ENCODE results near the gene KLHL10. TPM values are rescaled to one million over a fixed set of nuclear protein-coding genes. Genes with fewer than 3 reads are reported as not detected.
"Not testable (repeated sequence)": the region's sequence is repeated elsewhere in the genome, so short reads cannot be mapped to it uniquely, and the experiment has no call there.

Gene KLHL10
- polyA plus RNA-seq, 4 donors = 0.16 to 0.58 (median 0.23) TPM; not detected in 1

DNA sequence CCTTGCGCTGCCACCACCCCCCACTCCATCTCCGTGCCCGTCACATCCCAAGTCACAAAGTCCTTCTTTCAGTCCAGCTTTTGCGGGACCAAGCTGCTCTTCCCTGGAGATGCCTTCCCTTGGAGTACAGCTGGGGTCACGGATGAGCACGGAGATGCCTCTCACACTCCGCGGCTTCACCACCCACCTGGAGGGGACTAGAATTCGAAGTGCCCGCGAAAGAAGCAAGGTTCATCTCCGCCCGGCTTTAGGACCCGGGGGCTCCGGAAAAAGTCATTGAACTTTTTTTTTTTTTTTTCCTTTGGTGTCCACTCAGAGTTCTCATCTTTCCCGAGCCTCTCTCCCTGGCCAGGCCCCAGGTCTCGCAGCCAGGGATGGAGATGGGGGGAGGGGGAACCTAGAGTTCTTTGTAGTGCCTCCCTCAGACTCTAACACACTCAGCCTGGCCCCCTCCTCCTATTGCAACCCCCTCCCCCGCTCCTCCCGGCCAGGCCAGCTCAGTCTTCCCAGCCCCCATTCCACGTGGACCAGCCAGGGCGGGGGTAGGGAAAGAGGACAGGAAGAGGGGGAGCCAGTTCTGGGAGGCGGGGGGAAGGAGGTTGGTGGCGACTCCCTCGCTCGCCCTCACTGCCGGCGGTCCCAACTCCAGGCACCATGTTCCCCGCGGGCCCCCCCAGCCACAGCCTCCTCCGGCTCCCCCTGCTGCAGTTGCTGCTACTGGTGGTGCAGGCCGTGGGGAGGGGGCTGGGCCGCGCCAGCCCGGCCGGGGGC, 25.1 kb upstream of the KLHL10 start, which contains the start of gene FKBP10:
TSS of gene FKBP10 (plus strand) at position 624 of the 771 bp plus-strand sequence. CDS start at position 655, 31 bp downstream.
- DNase-seq (ENCODE audit: low read depth in 4 of 4, low spot score in 2 of 4) = peak in 2 of 4 donors; percentile 84 to 88

DNA sequence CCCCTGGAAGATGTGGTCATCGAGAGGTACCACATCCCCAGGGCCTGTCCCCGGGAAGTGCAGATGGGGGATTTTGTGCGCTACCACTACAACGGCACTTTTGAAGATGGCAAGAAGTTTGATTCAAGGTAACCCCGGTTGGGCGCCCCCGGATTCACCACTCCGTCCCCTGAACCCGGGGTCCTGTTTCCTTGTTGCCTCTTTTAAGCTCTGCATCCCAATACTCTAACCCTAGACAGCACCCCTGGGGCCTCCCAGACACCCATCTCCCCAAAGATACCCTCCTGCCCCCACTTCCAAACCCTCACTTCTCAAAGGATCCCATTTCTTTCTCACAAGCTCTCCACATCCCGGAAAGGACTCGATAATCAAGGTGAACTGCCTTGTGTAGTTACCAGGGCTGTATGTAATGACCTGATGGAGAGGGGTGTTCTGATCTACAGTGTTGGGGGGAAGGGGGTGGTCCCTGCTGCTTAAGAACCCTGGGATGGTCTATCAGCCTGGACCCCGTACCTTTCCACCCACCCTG, 24.4 kb upstream of the KLHL10 start:
- no peak for DNase-seq (ENCODE audit: low read depth in 4 of 4, low spot score in 2 of 4)

DNA sequence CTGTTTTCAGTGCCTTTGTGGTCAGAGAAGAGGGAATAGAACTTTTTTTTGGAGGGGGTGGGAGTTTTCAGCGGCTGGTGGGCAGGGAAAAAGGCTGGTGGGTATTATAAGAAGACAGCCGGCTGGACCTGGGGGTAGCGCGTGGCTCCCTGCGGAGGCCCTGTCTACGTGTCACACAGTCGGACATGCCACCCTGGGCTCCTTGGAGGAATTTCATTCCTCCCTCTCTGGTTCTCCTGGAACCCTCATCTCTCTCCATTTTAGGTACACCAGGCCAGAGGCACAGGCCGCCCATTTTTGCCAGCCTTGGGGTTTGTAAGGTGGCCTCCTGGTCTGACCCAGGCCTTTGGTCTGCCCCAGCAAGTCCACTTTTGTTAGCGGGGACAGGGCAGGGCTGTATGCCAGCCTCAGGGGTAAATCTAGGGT, 23.9 kb upstream of the KLHL10 start:
- DNase-seq (ENCODE audit: low read depth in 4 of 4, low spot score in 2 of 4) = no peak

DNA sequence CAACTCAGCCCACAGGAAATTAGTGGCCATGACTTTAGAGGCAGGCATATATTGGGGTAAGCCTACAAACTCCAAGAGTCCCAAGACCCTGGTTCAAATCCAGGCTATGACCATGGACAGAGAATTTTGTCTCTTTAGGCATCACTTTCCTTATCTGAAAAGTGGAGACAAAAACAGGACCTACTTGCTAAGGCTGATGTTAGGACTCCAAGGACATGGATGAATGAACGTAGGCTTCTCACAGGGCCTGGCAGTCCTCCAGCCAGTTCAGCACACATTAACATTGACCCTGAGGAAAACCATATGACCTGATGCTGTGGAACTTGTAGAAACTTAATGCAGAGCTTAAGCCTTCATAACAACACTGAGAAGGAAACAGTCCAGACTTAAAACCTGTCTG, 23.4 kb upstream of the KLHL10 start:
- DNase-seq (ENCODE audit: low read depth in 4 of 4, low spot score in 2 of 4) = no peak

DNA sequence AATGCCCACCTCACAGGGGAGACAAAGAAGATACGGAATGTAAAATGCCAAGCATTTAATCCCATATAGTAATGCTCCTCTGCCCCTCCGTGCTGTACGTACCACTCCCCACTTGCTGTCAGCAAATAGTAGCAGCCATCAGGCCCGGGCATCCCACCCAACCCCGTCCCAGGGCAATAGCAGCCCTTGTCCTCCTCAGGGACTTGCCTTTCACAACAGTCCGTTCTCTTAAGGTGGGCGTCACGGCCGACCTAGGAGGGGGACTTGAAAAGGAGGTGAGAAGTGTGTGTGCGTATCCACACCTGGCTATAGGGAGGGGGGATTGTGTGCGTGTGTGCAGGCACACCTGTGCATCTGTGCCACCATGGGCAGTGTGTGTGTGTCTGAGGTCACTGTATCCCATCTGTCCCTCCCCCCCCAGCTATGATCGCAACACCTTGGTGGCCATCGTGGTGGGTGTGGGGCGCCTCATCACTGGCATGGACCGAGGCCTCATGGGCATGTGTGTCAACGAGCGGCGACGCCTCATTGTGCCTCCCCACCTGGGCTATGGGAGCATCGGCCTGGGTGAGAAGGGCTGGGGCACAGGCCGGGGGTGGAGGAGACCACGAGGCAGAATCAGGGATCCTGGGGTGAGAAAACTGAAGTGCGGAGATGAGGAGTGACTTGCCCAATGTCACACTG, 20.8 kb upstream of the KLHL10 start:
- DNase-seq (ENCODE audit: low read depth in 4 of 4, low spot score in 2 of 4) = no peak

DNA sequence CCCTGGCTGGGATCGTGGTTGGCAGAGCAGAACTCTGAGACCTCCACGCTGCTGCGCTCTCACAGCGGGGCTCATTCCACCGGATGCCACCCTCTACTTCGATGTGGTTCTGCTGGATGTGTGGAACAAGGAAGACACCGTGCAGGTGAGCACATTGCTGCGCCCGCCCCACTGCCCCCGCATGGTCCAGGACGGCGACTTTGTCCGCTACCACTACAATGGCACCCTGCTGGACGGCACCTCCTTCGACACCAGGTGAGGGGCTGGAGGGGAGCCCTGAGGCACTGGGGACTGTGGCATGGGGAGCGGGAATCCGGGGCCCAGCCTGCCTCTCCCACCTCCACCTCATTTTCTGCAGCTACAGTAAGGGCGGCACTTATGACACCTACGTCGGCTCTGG, 19.6 kb upstream of the KLHL10 start:
- no peak for DNase-seq (ENCODE audit: low read depth in 4 of 4, low spot score in 2 of 4)

DNA sequence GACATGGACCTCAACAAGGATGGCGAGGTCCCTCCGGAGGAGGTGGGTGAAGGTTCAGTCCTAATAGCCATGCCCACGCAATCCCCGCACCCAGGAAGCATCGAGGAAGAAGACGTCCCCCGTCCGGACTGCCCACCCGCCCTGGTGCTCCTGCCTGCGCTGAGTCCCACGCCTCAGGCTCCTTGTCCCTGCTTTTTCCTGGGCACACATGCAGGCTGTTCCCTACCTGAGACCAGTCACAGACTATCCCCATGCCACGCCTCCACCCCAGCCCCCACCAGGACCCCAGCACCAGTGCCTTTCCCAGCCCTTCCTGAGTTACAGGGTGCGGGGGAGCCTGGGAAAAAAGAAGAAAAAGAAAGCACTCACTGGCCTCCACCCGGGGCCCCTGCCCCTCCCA, 15.8 kb upstream of the KLHL10 start:
- DNase-seq (ENCODE audit: low read depth in 4 of 4, low spot score in 2 of 4) = no peak

DNA sequence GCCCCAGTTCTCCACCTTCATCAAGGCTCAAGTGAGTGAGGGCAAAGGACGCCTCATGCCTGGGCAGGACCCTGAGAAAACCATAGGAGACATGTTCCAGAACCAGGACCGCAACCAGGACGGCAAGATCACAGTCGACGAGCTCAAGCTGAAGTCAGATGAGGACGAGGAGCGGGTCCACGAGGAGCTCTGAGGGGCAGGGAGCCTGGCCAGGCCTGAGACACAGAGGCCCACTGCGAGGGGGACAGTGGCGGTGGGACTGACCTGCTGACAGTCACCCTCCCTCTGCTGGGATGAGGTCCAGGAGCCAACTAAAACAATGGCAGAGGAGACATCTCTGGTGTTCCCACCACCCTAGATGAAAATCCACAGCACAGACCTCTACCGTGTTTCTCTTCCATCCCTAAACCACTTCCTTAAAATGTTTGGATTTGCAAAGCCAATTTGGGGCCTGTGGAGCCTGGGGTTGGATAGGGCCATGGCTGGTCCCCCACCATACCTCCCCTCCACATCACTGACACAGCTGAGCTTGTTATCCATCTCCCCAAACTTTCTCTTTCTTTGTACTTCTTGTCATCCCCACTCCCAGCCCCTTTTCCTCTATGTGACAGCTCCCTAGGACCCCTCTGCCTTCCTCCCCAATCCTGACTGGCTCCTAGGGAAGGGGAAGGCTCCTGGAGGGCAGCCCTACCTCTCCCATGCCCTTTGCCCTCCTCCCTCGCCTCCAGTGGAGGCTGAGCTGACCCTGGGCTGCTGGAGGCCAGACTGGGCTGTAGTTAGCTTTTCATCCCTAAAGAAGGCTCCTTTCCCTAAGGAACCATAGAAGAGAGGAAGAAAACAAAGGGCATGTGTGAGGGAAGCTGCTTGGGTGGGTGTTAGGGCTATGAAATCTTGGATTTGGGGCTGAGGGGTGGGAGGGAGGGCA, 15.1 kb upstream of the KLHL10 start:
- no peak for DNase-seq (ENCODE audit: low read depth in 4 of 4, low spot score in 2 of 4)

DNA sequence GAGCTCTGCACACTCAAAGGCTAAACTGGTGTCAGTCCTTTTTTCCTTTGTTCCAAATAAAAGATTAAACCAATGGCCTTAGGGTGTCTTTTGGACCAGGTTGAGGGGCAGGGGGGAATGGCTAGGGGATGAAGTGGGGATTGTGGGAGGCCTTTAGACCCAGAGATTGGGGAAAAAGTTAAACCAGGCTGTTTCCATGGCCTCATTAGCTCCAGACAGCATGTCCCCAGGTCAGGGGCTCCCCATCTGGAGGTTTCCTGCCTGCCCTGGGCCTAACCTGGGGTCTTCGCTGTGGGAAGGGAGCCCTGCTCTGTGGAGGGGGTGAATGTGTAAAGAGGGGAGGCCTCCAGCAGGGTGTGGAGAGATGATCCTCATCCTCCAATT, 14.5 kb upstream of the KLHL10 start:
- no peak for DNase-seq (ENCODE audit: low read depth in 4 of 4, low spot score in 2 of 4)

DNA sequence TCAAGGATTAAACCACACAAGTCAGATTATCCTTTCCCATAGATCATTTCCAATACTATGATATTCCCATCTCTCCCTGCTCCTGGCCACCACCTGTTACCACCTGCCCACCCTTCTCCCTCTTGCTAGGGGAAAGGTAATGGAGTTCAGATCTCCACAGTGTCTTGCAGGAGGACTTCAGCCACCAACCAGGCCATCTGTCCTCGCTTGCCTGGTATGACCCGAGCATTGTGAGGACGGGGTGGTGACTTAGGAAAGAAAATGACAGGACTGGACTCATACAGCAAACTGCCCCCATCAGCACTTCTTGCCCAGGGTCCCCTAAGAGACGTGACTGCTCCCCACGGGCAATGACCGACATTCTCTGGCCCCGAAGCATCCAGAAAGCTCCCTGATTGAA, 14.0 kb upstream of the KLHL10 start:
- DNase-seq (ENCODE audit: low read depth in 4 of 4, low spot score in 2 of 4) = no peak

DNA sequence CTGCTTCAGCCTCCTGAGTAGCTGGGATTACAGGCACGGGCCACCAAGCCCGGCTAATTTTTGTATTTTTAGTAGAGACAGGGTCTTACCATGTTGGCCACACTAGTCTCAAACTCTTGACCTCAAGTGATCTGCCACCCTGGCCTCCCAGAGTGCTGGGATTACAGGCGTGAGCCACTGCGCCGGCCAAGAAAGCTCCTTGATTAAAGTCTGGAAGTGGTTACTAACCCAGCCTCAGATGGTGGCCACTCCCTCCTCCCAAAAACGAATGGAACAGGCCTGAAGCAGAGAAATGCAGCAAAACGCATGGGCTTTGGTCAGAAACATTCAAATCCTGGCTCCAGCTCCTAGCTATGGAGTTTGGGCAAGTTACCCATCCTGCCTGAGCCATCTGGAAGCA, 13.5 kb upstream of the KLHL10 start:
- no peak for DNase-seq (ENCODE audit: low read depth in 4 of 4, low spot score in 2 of 4)

DNA sequence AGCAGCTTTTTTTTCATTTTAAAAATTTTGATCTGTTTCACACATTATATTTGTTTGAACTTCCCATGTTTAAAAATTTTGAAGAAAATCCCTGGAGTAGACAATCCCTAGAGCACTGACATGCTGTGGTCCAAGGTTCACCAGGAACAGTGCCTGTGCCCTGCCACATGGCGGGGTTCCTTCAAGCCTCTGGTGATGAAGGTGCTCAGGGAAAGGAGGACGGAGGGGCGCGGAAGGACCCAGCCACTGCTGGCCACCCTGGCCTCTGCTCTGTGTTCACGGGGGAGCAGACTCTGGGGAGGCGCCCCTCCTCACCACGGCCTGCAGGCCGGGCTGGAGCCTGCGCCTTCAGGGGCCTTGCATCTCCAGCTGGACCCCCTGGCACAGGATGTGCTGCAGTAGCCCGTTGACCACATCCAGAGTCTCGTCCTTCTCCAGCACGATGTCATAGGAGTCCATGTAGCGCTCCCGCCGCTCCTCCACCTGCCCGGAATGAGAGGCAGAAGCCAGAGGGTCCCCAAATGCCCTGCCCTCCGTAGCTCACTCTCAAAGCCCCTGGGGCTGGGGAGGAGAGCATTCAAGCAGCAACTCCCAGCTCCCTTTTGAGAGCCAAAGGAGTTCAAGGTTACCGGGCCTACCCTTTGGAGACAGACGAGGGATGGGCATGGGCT, 12.3 kb upstream of the KLHL10 start:
- DNase-seq (ENCODE audit: low read depth in 4 of 4, low spot score in 2 of 4) = no peak

DNA sequence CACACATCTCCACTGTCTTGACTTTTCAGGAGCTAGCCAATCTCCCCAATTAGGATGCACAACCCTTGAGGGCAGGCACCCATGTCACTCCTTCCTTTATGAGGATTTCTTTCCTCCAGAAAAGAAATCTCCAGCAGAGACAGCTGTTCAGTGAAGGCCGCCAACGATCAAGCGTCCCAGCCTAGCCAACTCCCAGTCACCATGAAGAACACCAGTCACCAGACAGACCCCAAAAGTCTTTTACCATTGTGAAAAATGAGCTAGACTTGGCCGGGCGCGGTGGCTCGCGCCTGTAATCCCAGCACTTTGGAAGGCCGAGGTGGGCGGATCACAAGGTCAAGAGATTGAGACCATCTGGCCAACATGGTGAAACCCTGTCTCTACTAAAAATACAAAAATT, 7.7 kb upstream of the KLHL10 start:
- DNase-seq (ENCODE audit: low read depth in 4 of 4, low spot score in 2 of 4) = not testable (repeated sequence)

DNA sequence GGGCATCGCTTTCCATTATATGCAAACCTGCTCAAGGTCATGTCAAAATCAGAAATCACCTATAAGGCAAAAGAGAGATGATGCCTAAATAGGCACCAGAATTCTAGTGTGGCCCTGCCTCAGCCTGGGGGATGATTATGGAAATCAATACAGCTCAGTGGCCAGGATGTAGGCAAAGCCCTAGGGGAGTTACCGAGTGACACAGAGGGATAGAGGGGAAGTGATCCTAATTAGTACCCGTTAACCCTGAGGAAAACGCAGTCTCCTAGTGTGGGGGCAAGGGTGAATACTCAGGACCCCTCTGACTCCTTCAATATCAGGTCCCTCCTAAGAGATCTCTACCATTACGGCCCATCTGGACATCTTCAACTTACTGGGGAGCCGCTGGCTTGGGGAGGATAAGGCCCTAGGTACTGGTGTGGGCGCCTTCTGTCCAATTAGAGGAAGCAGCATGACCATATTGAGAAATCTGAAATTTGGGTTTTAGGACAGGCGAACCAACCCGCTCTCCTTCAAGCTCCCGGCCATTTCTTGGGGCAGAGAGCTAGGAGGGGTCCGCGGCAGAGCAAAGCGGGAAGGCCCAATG, 2.3 kb upstream of the KLHL10 start:
- DNase-seq (ENCODE audit: low read depth in 4 of 4, low spot score in 2 of 4) = no peak

DNA sequence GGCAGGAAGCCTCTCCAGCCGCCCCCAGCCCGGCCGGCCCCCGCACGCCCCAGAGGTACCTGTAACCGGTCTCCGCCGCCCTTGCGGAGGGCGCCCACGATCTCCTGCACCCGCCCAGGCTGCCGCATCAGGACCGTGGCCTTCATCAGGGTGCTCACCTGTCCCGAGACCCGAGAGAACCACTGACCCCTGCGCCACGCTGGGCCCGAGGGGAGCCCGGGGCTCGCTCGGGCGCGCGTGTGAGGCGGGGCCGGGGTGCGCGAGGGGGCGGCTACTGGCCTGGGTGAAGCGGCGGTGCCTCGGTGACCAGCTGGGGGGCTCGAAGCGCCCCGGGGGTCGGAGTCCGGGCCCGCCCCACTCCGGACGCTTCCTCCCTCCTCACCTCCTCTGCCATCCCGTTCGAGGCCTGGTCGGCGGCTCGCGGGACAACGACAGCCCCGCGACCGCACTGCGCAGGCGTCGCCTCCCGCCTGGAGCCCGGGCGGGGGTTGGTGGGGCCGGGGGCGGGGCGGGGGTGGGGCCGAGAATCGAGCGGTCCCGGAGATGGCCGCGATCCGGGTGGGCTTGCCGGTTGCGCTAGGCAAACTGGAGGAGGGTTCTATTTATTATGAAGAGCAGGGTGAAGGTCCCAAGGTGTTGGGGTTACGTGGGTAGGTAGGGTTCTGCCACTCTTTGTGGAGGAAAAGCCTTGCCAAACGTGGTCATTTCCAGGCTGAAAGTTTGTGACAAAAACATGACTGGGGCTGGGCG, 1.6 kb upstream of the KLHL10 start, which contains the start of gene NT5C3B:
TSS of gene NT5C3B (minus strand) at position 433 of the 750 bp plus-strand sequence. CDS start at position 394, 39 bp downstream.
- DNase-seq (ENCODE audit: low read depth in 4 of 4, low spot score in 2 of 4) = peak in 1 of 4 donors; percentile 43

DNA sequence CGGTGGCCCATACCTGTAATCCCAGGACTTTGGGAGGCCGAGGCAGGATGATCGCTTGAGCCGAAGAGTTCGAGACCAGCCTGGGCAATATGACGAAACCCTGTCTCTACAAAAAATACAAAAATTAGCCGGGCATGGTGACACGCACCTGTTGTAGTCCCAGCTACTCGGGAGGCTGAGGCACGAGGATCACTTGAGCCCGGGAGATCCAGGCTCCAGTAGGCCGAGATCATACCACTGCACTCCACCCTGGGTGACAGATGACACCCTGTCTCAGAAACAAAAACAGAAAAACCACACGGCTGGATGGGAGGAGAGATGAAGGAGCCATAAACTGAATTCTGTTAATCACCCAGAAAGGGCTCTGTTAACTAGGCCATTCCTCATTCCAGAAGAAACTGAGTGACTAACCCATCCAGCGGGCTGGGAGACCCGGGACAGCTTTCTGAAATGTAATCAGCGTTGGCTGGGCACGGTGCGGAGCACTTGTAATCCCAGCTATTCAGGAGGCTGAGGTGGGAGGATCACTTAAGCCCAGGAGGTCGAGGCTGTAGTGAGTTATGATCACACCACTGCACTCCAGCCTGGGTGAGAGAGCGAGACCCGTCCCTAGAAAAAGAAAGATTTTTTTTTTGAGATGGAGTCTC, 952 bp upstream of the KLHL10 start:
- no peak for DNase-seq (ENCODE audit: low read depth in 4 of 4, low spot score in 2 of 4)

DNA sequence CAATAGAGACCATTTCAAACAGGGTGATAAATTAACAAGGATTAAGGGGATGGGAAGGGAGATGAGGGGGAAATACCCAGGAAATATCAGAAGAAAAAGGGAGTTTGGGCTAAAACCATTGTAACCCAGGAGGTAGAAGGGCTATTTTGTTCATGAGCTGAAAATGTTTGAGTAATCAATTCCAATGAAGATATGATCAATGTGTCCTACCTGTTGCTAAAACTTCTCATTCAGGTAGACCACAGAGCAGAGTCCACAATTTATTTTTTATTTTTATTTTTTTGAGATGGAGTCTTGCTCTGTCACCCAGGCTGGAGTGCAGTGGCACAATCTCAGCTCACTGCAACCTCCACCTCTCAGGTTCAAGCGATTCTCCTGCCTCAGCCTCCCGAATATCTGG, 1.8 kb downstream of the KLHL10 start:
- not testable (repeated sequence) for DNase-seq (ENCODE audit: low read depth in 4 of 4, low spot score in 2 of 4)

DNA sequence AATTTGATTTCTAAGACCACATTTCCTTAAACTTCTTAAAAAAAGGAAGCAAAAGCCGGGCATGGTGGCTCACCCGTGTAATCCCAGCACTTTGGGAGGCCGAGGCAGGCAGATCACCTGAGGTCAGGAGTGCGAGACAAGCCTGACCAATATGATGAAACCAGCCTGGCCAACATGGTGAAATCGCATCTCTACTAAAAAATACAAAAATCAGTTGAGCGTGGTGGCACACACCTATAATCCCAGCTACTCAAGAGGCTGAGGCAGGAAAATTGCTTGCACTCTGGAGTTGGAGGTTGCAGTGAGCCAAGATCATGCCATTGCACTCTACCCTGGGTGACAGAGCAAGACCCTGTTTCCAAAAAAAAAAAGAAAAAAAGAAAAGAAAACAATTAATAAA, 3.2 kb downstream of the KLHL10 start:
- DNase-seq (ENCODE audit: low read depth in 4 of 4, low spot score in 2 of 4) = not testable (repeated sequence)
